Heart right ventricle (tissue), 16 donors: ENCODE data around the gene VWCE. TPM values are rescaled to one million over a fixed set of nuclear protein-coding genes. Genes with fewer than 3 reads are reported as not detected.
A peak's percentile ranks its signal among the peaks of the same experiment; 100 is the strongest.

ENCODE experiments used
- ATAC-seq, 8 donors: fragments of 200-7000 bp; cut with Tn5 transposase; one replicate each; pipeline ENCODE4 v1.9.1; 2020; ENCODE audit warnings: mild to moderate bottlenecking in 8 of 8, moderate library complexity in 8 of 8, moderate number of reproducible peaks in 1 of 8
- DNase-seq, 2 donors: peaks; one replicate each; pipeline ENCODE4 v3.0.0-alpha.2; 2020
- H3K27ac ChIP-seq, 10 donors: fragments of 200-600 bp; sonication (generic) in 2 of 10; one replicate each; pipeline versions ENCODE4 v1.5.0 to v1.8.0; 2020 to 2022; ENCODE audit warnings: mild to moderate bottlenecking in 3 of 10
- H3K27me3 ChIP-seq, 7 donors: fragments of 200-600 bp; one replicate each; pipeline ENCODE4 v1.8.0; 2021 to 2022; ENCODE audit warnings: mild to moderate bottlenecking in 2 of 7
- H3K36me3 ChIP-seq, 9 donors: fragments of 200-600 bp; sonication (generic) in 1 of 9; one replicate each; pipeline versions ENCODE4 v1.5.0 to v1.8.0; 2020 to 2022; ENCODE audit warnings: mild to moderate bottlenecking in 2 of 9
- H3K4me1 ChIP-seq, 9 donors: fragments of 200-600 bp; sonication (generic) in 1 of 9; one replicate each; pipeline versions ENCODE4 v1.5.0 to v1.8.0; 2020 to 2022; ENCODE audit warnings: mild to moderate bottlenecking in 4 of 9
- H3K4me3 ChIP-seq, 10 donors: fragments of 200-600 bp; sonication (generic) in 2 of 10; one replicate each; pipeline versions ENCODE4 v1.5.0 to v1.8.0; 2020 to 2022; ENCODE audit warnings: mild to moderate bottlenecking in 7 of 10, moderate library complexity in 2 of 10
- H3K9me3 ChIP-seq, 11 donors: fragments of 200-600 bp in 10 of 11; sonication (generic) in 2 of 11; one replicate each; pipeline versions ENCODE4 v1.5.0 to v1.8.0; 2013 to 2022; ENCODE audit warnings: mild to moderate bottlenecking in 2 of 11, control low read depth in 1 of 11, moderate library complexity in 1 of 11
- WGBS, 2 donors: extraction: QIAGEN DNeasy Blood & Tissue Kit; methylation state at CpG; one replicate each; pipeline ENCODE4 v1.1.7; 2013; ENCODE audit warnings: inconsistent platforms in 1 of 2; 5-methylcytosine and 5-hydroxymethylcytosine counted together
- intact Hi-C, 10 donors: fragments of 100-400 bp; cut with DNase I; formaldehyde crosslinking; loops; one replicate each; pipeline versions ENCODE4 v1.11.1 to v1.14.2; 2022
- polyA plus RNA-seq, 2 donors: library from polyadenylated mRNA; stranded (reverse); fragments of 200-250 nt; gene quantifications; one replicate each; pipeline ENCODE4 v1.2.3, GENCODE V29; 2013
- total RNA-seq, 10 donors: library from RNA; stranded (reverse); fragmentation: NEBNext Ultra II Directional in 3 of 10; extraction: Animal tissue kit (Norgen Biotek cat#: 25700) in 3 of 10; gene quantifications; one replicate each; pipeline versions ENCODE4 v1.2.1 to v1.2.4, GENCODE V29; 2021 to 2023
- TF ChIP-seq, protein P1 (sequence below), 9 donors: fragments of 200-600 bp; sonication (generic) in 2 of 9; IDR thresholded peaks; one replicate each; pipeline versions ENCODE4 v1.5.0 to v1.8.0; 2021 to 2022; ENCODE audit warnings: antibody characterized with exemption in 9 of 9, mild to moderate bottlenecking in 5 of 9, moderate library complexity in 1 of 9
- donor health status: Arrhythmogenic right ventricular cardiomyopathy.
- donor health status: ischemic (EF 13 %, LVEDD 7.1; RV severe dilation, severe dysfunction).
- donor health status: healthy with polysubstance abuse.
- donor health status: DM: no; HTN: yes; CAD: no.
- donor health status: DM: no; HTN: no; CAD: no.
- donor health status: ischemic (EF 25% LVEDD 6.9; RV normal size, moderate dysfunction).
- donor health status: ischemic (EF 25% LVEDD 5.7; RV mildly dilated, moderate dysfunction).
- donor health status: healthy.
- donor health status: DM: yes; HTN: yes; CAD: no.
- donor health status: Ischemic cardiomyopathy.
- donor health status: ischemic (EF 35%, LVEDD 5.7; RV mildly dilated, moderate dysfunction).
- donor health status: nonischemic (EF 11% LVEDD 7.7; RV severe dilation, severe dysfunction).
- donor health status: DM: yes; HTN: yes; CAD: no.
- donor health status: PGD.
- donor health status: ischemic (EF 29% LVEDD 5.4; RV normal size, mild dysfunction).
- donor health status: nonischemic (EF 23%, LVEDD 6.1; RV moderate dilation, normal function).

The VWCE gene
- total and polyA plus RNA-seq, 12 donors = 0.42 to 2.2 (median 0.89) TPM

DNA sequence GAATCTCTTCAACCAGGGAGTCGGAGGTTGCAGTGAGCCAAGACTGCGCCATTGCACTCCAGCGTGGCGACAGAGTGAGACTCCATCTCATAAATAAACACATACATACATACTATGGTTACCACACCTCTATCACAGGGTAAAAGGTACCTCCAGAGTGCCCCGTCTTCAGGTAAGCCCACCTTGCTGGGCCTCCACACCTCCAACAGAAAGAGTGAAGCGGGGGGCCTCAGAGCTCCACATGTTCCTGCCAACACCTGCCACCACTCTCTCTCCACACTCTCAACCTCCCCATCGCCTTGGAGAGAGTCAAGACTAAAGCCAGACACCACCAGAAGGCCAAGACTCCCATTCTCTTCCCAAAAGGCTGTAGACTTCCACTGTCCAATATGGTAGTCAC, 10.3 kb upstream of the VWCE start:
- no peaks in the 10 kb centered on the region for H3K27me3 ChIP-seq
- intact Hi-C loops = no loop called here
- DNase-seq = no peak
- H3K9me3 ChIP-seq = no peaks in the 10 kb centered on the region
- no peak overlapping the region for H3K27ac ChIP-seq
- no peak for ATAC-seq
- no peaks in the 10 kb centered on the region for H3K4me1 ChIP-seq
- TF ChIP-seq, protein P1, sequence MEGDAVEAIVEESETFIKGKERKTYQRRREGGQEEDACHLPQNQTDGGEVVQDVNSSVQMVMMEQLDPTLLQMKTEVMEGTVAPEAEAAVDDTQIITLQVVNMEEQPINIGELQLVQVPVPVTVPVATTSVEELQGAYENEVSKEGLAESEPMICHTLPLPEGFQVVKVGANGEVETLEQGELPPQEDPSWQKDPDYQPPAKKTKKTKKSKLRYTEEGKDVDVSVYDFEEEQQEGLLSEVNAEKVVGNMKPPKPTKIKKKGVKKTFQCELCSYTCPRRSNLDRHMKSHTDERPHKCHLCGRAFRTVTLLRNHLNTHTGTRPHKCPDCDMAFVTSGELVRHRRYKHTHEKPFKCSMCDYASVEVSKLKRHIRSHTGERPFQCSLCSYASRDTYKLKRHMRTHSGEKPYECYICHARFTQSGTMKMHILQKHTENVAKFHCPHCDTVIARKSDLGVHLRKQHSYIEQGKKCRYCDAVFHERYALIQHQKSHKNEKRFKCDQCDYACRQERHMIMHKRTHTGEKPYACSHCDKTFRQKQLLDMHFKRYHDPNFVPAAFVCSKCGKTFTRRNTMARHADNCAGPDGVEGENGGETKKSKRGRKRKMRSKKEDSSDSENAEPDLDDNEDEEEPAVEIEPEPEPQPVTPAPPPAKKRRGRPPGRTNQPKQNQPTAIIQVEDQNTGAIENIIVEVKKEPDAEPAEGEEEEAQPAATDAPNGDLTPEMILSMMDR (IDR thresholded peaks at IDR 0.05) = no peak
- no peak overlapping the region for H3K4me3 ChIP-seq
- 95% methylated on average over 7 of the region's 7 CpGs for WGBS, 2 donors
- peaks cover 0 to 100% (median 89%) of the 10 kb centered on the region in 9 donors for H3K36me3 ChIP-seq

- ATAC-seq (peak in 1 of 8 donors; percentile 11), DNase-seq (no peak)
- Histone ChIP-seq H3K4me3 (no peak overlapping the region), H3K27ac (no peak overlapping the region), H3K4me1 (peaks cover 0 to 3% (median 0%) of the 10 kb centered on the region in 9 donors), H3K36me3 (peaks cover 0 to 100% (median 78%) of the 10 kb centered on the region in 9 donors), H3K9me3 (no peaks in the 10 kb centered on the region), H3K27me3 (no peaks in the 10 kb centered on the region)
- 96% methylated on average over 9 of the region's 9 CpGs for WGBS, 2 donors
- intact Hi-C loops = no loop called here
- TF ChIP-seq, protein P1 (IDR thresholded peaks at IDR 0.05) = no peak
Observed at GRCh38 chr11:61303725-61304124, 8.6 kb upstream of the VWCE start.

- Histone ChIP-seq H3K4me1 (peaks cover 0 to 15% (median 10%) of the 10 kb centered on the region in 9 donors), H3K27ac (no peak overlapping the region), H3K27me3 (no peaks in the 10 kb centered on the region), H3K36me3 (peaks cover 0 to 98% (median 67%) of the 10 kb centered on the region in 9 donors), H3K4me3 (no peak overlapping the region), H3K9me3 (no peaks in the 10 kb centered on the region)
- TF ChIP-seq, protein P1 (IDR thresholded peaks at IDR 0.05) = no peak
- DNase-seq (no peak), ATAC-seq (no peak)
- WGBS, 2 donors = 90 to 91% methylated on average over 13 of the region's 13 CpGs
- intact Hi-C loops = no loop called here
Observed at GRCh38 chr11:61302550-61302949, 7.4 kb upstream of the VWCE start.

- TF ChIP-seq, protein P1 (IDR thresholded peaks at IDR 0.05) = no peak
- intact Hi-C loops = no loop called here
- Histone ChIP-seq H3K4me3 (no peak overlapping the region), H3K4me1 (peaks cover 6 to 45% (median 37%) of the 10 kb centered on the region in 9 donors), H3K9me3 (no peaks in the 10 kb centered on the region), H3K27ac (peak overlapping the region in 2 of 10 donors; percentile 15 to 39), H3K36me3 (peaks cover 0 to 60% (median 40%) of the 10 kb centered on the region in 9 donors), H3K27me3 (peaks cover 0 to 24% (median 0%) of the 10 kb centered on the region in 7 donors)
- 90 to 94% methylated on average over 4 of the region's 4 CpGs for WGBS, 2 donors
- ATAC-seq (no peak), DNase-seq (no peak)
Observed at GRCh38 chr11:61298663-61299244, 3.6 kb upstream of the VWCE start.
